B cell (primary cell): ENCODE data around the gene FMN1. TPM values are rescaled to one million over a fixed set of nuclear protein-coding genes. Genes with fewer than 3 reads are reported as not detected.

ENCODE experiments used
- ATAC-seq: fragments of 200-7000 bp; cut with Tn5 transposase; one replicate; pipeline ENCODE4 v1.10.0; 2021; ENCODE audit warnings: low read depth, mild to moderate bottlenecking, moderate number of reproducible peaks, moderate library complexity
- CTCF ChIA-PET: fragments of 350-600 bp; sonication (Branson Sonifier 250); formaldehyde crosslinking; loops from one replicate; lab custom pipeline; 2021; ENCODE audit warnings: antibody characterized with exemption, inconsistent platforms; lab: Charles Lee
- POLR2A ChIA-PET: fragments of 350-600 bp; sonication (Branson Sonifier 250); formaldehyde crosslinking; loops from one replicate; lab custom pipeline; 2021; ENCODE audit warnings: antibody characterized with exemption; lab: Charles Lee
- DNase-seq: peaks from one replicate; pipeline ENCODE4 v3.0.0; 2013
- H2AFZ ChIP-seq: 2 replicates; pipeline ENCODE4 v1.6.1; 2012; ENCODE audit warnings: mild to moderate bottlenecking, low read depth, low read length; ENCODE audit not compliant: insufficient read depth, poor library complexity, severe bottlenecking
- H3K27ac ChIP-seq, 2 donors: 1 replicate in 1 of 2; 2 replicates in 1 of 2; pipeline ENCODE4 v1.5.1; 2012 to 2013; ENCODE audit warnings: low read length in 2 of 2, mild to moderate bottlenecking in 2 of 2, moderate library complexity in 1 of 2
- H3K27me3 ChIP-seq, 4 experiments: fragments of 200-600 bp in 1 of 4; sonication (generic) in 1 of 4; replicated peaks in 1 of 4; 1 replicate in 2 of 4; 2 replicates in 2 of 4; pipeline versions ENCODE4 v1.6.1 to v1.7.0; 2013 to 2016; ENCODE audit warnings: low read length in 3 of 4, mild to moderate bottlenecking in 2 of 4, mixed read lengths in 1 of 4, moderate library complexity in 1 of 4; ENCODE audit not compliant: insufficient read depth in 4 of 4, control insufficient read depth in 3 of 4; ENCODE audit errors: control extremely low read depth in 1 of 4
- H3K36me3 ChIP-seq, 2 experiments: replicated peaks in 1 of 2; 1 replicate in 1 of 2; 2 replicates in 1 of 2; pipeline versions ENCODE4 v1.6.1 to v1.7.1; 2013; ENCODE audit warnings: low read length in 1 of 2; ENCODE audit not compliant: insufficient read depth in 2 of 2, control insufficient read depth in 1 of 2; ENCODE audit errors: control extremely low read depth in 1 of 2, extremely low read depth in 1 of 2
- H3K4me1 ChIP-seq, 2 donors: fragments of 200-600 bp in 1 of 2; sonication (generic) in 1 of 2; 1 replicate in 1 of 2; 2 replicates in 1 of 2; pipeline versions ENCODE4 v1.5.1 to v1.6.1; 2013 to 2017; ENCODE audit warnings: low read length in 2 of 2; ENCODE audit not compliant: control insufficient read depth in 2 of 2, insufficient read depth in 2 of 2
- H3K4me2 ChIP-seq: replicated peaks from 2 replicates; pipeline ENCODE3; 2012; ENCODE audit warnings: mild to moderate bottlenecking, low read depth, low read length; ENCODE audit not compliant: poor library complexity, severe bottlenecking
- H3K4me3 ChIP-seq, 5 experiments: fragments of 200-600 bp in 1 of 5; sonication (generic) in 1 of 5; 1 replicate in 3 of 5; 2 replicates in 2 of 5; pipeline versions ENCODE4 v1.5.1 to v1.7.0; 2011 to 2016; ENCODE audit warnings: low read length in 4 of 5, mild to moderate bottlenecking in 4 of 5, low read depth in 2 of 5, control low read depth in 1 of 5, moderate library complexity in 1 of 5; ENCODE audit not compliant: insufficient read depth in 1 of 5; ENCODE audit errors: control extremely low read depth in 1 of 5, extremely low read depth in 1 of 5
- H3K79me2 ChIP-seq: fragments of 200-600 bp; sonication (generic); one replicate; pipeline ENCODE4 v1.6.0; 2016; ENCODE audit warnings: low read length; ENCODE audit not compliant: control insufficient read depth, insufficient read depth
- H3K9ac ChIP-seq: fragments of 200-600 bp; sonication (generic); 2 replicates; pipeline ENCODE4 v1.6.1; 2017; ENCODE audit warnings: mild to moderate bottlenecking, low read length, moderate library complexity
- H3K9me3 ChIP-seq, 3 donors: one replicate each; pipeline versions ENCODE4 v1.6.1 to v1.7.1; 2013; ENCODE audit warnings: low read length in 2 of 3; ENCODE audit not compliant: control insufficient read depth in 2 of 3, insufficient read depth in 1 of 3; ENCODE audit errors: control extremely low read depth in 1 of 3
- H4K20me1 ChIP-seq: 2 replicates; pipeline ENCODE4 v1.6.0; 2012; ENCODE audit warnings: mild to moderate bottlenecking, low read length; ENCODE audit not compliant: insufficient read depth, control insufficient read depth, poor library complexity, severe bottlenecking
- H3K27ac Mint-ChIP-seq: one replicate; pipeline ENCODE4 v1.8.0; 2021; ENCODE audit warnings: mixed read lengths
- H3K27me3 Mint-ChIP-seq: one replicate; pipeline ENCODE4 v1.8.0; 2021; ENCODE audit warnings: mixed read lengths
- H3K4me1 Mint-ChIP-seq: one replicate; pipeline ENCODE4 v1.8.0; 2021; ENCODE audit warnings: mixed read lengths
- H3K4me3 Mint-ChIP-seq: one replicate; pipeline ENCODE4 v1.8.0; 2021; ENCODE audit warnings: mixed read lengths
- H3K9me3 Mint-ChIP-seq: one replicate; pipeline ENCODE4 v1.8.0; 2022; ENCODE audit warnings: mixed read lengths; ENCODE audit not compliant: insufficient read depth
- EZH2 ChIP-seq: IDR thresholded peaks from 2 replicates; pipeline ENCODE4 v1.6.1; 2012; ENCODE audit warnings: borderline replicate concordance, low read depth, mild to moderate bottlenecking, moderate library complexity, low read length; ENCODE audit not compliant: insufficient read depth, poor library complexity, severe bottlenecking
- WGBS: methylation state at CpG from one replicate; pipeline ENCODE4 v1.1.5; 2013; ENCODE audit warnings: missing lambda C conversion rate; ENCODE audit not compliant: insufficient coverage; 5-methylcytosine and 5-hydroxymethylcytosine counted together
- intact Hi-C: fragments of 100-400 bp; cut with micrococcal nuclease; formaldehyde crosslinking; loops from one replicate; pipeline ENCODE4 v1.10.0; 2022
- polyA plus RNA-seq: library from polyadenylated mRNA; depleted of rRNA; stranded (reverse); fragments of >200 nt; gene quantifications from 2 replicates; pipeline ENCODE4 v1.2.3, GENCODE V29; 2012
- total RNA-seq, 2 donors: library from RNA; stranded (reverse); fragments of 120-200 nt in 1 of 2; gene quantifications; 1 replicate in 1 of 2; 2 replicates in 1 of 2; pipeline versions ENCODE4 v1.2.3 to v1.2.4, GENCODE V29; 2013 to 2022
- TF ChIP-seq, protein P1 (sequence below): fragments of 200-600 bp; IDR thresholded peaks from one replicate; pipeline ENCODE4 v1.8.0; 2022; ENCODE audit warnings: antibody characterized with exemption, mild to moderate bottlenecking

The FMN1 gene
- total and polyA plus RNA-seq, 2 donors (not counting 1 experiment from before 2014, with no cell fraction given), result 0.21 to 0.96 TPM

DNA sequence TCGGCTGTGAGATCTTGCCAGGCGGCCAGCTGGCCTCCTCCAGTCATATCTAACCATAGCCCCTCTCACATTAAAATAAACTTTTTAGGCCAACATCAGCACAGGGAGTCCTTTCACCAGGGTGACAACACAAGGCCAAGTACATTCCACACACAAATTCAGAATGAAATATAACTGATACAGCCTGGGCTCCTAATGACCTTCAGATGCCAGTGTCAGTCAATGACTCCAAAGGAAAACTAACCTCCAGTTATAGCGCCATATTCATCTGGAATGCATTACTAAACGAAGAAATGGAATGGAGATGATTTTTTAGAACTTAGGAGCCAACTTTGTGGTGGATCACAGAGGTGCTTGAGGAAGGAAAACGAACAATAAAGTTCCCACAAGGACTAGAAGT lies 271.3 kb downstream of the FMN1 start:
- no peaks in the 10 kb centered on the region for H4K20me1 ChIP-seq
- no peak overlapping the region for H3K4me3 ChIP-seq
- TF ChIP-seq EZH2, result no peak
- TF ChIP-seq, protein P1, sequence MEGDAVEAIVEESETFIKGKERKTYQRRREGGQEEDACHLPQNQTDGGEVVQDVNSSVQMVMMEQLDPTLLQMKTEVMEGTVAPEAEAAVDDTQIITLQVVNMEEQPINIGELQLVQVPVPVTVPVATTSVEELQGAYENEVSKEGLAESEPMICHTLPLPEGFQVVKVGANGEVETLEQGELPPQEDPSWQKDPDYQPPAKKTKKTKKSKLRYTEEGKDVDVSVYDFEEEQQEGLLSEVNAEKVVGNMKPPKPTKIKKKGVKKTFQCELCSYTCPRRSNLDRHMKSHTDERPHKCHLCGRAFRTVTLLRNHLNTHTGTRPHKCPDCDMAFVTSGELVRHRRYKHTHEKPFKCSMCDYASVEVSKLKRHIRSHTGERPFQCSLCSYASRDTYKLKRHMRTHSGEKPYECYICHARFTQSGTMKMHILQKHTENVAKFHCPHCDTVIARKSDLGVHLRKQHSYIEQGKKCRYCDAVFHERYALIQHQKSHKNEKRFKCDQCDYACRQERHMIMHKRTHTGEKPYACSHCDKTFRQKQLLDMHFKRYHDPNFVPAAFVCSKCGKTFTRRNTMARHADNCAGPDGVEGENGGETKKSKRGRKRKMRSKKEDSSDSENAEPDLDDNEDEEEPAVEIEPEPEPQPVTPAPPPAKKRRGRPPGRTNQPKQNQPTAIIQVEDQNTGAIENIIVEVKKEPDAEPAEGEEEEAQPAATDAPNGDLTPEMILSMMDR, result no peak
- ChIA-PET CTCF (interaction anchor here (1.1 kb wide), 1 partner anchor 32 kb away, joined by 3 read pairs; no protein-coding TSS in a partner anchor), POLR2A (no interaction called here)
- intact Hi-C loops, result loop anchor here (5.0 kb wide), 1 partner anchor 34 kb away; no protein-coding TSS in a partner anchor
- H3K4me1 ChIP-seq, result peaks cover 11 to 13% of the 10 kb centered on the region in 2 donors
- Mint-ChIP-seq H3K27ac (no peak overlapping the region), H3K4me1 (peaks cover 16% of the 10 kb centered on the region), H3K4me3 (no peak overlapping the region), H3K9me3 (no peaks in the 10 kb centered on the region), H3K27me3 (peaks cover 7% of the 10 kb centered on the region)
- no peak overlapping the region for H3K9ac ChIP-seq
- no peaks in the 10 kb centered on the region for H3K27me3 ChIP-seq
- no peak overlapping the region for H3K4me2 ChIP-seq
- no peaks in the 10 kb centered on the region for H3K79me2 ChIP-seq
- H3K27ac ChIP-seq, result no peak overlapping the region
- ATAC-seq (no peak), DNase-seq (no peak)
- H2AFZ ChIP-seq, result no peak overlapping the region
- no peaks in the 10 kb centered on the region for H3K36me3 ChIP-seq
- 83% methylated on average over 4 of the region's 5 CpGs for WGBS
- H3K9me3 ChIP-seq, result no peaks in the 10 kb centered on the region

DNA sequence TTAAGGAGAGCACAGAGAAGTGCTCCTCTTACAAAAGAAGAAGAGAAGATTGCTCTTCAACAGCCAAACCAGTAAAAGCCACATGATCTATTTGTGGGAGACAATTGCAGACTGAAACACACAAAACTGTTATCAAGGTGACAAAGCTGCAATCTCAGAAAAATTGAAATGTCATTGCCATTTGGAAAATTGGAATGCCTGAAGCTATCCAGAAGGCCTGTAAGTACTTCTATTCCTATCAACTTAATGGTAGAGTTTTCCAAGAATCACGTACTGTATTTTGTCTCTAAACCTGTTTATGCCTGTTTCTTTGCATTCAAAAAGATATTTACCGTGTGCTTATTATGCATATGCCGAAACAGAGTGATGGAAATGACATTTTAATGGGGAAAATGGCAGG lies 272.0 kb downstream of the FMN1 start:
- Mint-ChIP-seq H3K4me3 (no peak overlapping the region), H3K27ac (no peak overlapping the region), H3K4me1 (peaks cover 16% of the 10 kb centered on the region), H3K27me3 (peaks cover 7% of the 10 kb centered on the region), H3K9me3 (no peaks in the 10 kb centered on the region)
- TF ChIP-seq EZH2, result no peak
- TF ChIP-seq, protein P1, result no peak
- ChIA-PET CTCF (no interaction called here), POLR2A (no interaction called here)
- intact Hi-C loops, result loop anchor here (5.0 kb wide), 1 partner anchor 35 kb away; no protein-coding TSS in a partner anchor
- no peak for ATAC-seq
- no peak for DNase-seq
- Histone ChIP-seq H3K4me1 (peaks cover 11 to 13% of the 10 kb centered on the region in 2 donors), H3K4me2 (no peak overlapping the region), H3K9me3 (no peaks in the 10 kb centered on the region), H2AFZ (no peak overlapping the region), H3K27ac (no peak overlapping the region), H4K20me1 (no peaks in the 10 kb centered on the region), H3K79me2 (no peaks in the 10 kb centered on the region), H3K36me3 (no peaks in the 10 kb centered on the region), H3K4me3 (no peak overlapping the region), H3K27me3 (no peaks in the 10 kb centered on the region), H3K9ac (no peak overlapping the region)
- 100% methylated on average over 1 of the region's 3 CpGs for WGBS
